ENCODE results near the gene PIK3CB.
A peak's percentile ranks its signal among the peaks of the same experiment; 100 is the strongest.
"Not testable (repeated sequence)": the region's sequence is repeated elsewhere in the genome, so short reads cannot be mapped to it uniquely, and the experiment has no call there.

The PIK3CB gene

DNA sequence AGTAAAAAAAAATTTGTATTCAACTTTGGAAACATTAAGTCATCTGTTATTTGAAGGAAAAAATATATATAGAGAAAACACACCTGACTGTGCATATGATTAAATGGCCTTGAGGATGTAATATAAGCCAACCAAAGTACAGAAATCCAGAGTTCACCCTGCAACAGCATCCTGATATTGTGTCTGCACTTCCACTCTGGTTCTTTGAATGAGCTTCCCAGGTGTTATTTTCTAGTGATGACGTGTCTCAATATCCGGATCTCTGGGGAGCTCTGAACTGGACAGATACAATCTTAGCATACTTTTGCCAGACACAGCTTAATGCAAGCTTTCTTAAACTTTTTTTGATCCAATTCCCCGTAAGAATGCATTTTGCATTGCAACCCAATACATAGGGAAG is 19.5 kb upstream of the PIK3CB start:
- TF ChIP-seq, protein P1, sequence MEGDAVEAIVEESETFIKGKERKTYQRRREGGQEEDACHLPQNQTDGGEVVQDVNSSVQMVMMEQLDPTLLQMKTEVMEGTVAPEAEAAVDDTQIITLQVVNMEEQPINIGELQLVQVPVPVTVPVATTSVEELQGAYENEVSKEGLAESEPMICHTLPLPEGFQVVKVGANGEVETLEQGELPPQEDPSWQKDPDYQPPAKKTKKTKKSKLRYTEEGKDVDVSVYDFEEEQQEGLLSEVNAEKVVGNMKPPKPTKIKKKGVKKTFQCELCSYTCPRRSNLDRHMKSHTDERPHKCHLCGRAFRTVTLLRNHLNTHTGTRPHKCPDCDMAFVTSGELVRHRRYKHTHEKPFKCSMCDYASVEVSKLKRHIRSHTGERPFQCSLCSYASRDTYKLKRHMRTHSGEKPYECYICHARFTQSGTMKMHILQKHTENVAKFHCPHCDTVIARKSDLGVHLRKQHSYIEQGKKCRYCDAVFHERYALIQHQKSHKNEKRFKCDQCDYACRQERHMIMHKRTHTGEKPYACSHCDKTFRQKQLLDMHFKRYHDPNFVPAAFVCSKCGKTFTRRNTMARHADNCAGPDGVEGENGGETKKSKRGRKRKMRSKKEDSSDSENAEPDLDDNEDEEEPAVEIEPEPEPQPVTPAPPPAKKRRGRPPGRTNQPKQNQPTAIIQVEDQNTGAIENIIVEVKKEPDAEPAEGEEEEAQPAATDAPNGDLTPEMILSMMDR (IDR thresholded peaks at IDR 0.05; ENCODE audit: low read depth, low read length, missing control alignments), result no peak
- Histone ChIP-seq H3K27me3 (replicated peaks) (no peaks in the 10 kb centered on the region), H3K4me3 (ENCODE audit: low read depth, low read length) (no peak overlapping the region), H3K36me3 (replicated peaks) (no peaks in the 10 kb centered on the region), H3K27ac (no peak overlapping the region)
- no peak for DNase-seq
- in situ Hi-C loops (cut with HindIII; ENCODE audit: low pct_ligation_motif_present, low sequenced_read_pairs), result no loop called here

DNA sequence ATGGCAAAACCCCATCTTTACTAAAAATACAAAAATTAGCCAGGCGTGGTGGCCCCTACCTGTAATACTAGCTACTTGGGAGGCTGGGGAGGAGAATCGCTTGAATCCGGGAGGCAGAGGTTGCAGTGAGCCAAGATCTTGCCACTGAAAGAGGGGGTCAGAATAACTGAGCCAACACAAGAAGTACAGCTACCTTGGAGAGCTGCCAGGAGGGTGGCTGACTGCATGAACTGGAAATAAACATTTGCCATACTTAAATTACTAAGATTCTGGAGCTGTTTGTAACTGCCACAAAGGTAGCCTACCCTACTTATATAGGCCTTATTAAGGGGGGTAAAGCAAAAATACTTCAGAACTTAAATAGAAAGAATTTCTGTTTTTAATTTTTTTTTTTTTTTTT is 15.4 kb upstream of the PIK3CB start:
- Histone ChIP-seq H3K27ac (no peak overlapping the region), H3K27me3 (replicated peaks) (no peaks in the 10 kb centered on the region), H3K4me3 (ENCODE audit: low read depth, low read length) (no peak overlapping the region), H3K36me3 (replicated peaks) (no peaks in the 10 kb centered on the region)
- peak; percentile 19 for DNase-seq
- TF ChIP-seq, protein P1 (IDR thresholded peaks at IDR 0.05; ENCODE audit: low read depth, low read length, missing control alignments), result no peak
- in situ Hi-C loops (cut with HindIII; ENCODE audit: low pct_ligation_motif_present, low sequenced_read_pairs), result no loop called here

DNA sequence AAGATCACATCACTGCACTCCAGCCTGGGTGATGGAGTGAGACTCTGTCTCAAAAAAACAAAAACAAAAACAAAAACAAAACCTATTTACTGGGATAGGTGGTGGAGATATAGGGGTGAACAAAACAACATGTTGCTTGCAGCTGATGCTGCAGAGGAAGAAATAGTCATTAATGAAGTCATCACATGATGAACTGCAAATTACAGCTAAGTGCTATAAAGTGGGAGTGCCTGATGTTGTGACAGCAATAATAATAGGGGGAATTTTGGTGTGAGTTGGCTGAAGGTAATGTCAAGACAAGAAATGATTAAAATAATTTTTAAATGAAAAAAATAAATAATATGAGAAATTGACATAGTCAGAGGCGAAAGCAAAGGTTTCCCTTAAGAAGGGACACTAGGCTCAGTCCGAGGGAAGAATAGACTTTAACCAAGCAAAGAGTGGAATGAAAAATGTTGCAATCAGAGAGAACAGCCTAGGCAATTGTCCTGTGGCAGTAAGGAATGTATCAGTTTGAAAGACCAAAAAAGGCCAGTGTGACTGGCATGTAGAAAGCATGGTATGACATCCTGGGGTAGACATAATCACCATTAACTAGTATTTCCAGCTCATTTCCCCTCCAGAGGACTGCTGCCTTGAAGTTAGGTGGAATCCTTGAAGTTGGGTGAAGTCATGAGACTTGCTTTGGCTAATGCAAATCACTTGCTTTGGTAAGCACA is 14.7 kb upstream of the PIK3CB start:
- Histone ChIP-seq H3K4me3 (ENCODE audit: low read depth, low read length) (no peak overlapping the region), H3K27ac (no peak overlapping the region), H3K27me3 (replicated peaks) (no peaks in the 10 kb centered on the region), H3K36me3 (replicated peaks) (no peaks in the 10 kb centered on the region)
- TF ChIP-seq, protein P1 (IDR thresholded peaks at IDR 0.05; ENCODE audit: low read depth, low read length, missing control alignments), result no peak
- in situ Hi-C loops (cut with HindIII; ENCODE audit: low pct_ligation_motif_present, low sequenced_read_pairs), result no loop called here
- no peak for DNase-seq

DNA sequence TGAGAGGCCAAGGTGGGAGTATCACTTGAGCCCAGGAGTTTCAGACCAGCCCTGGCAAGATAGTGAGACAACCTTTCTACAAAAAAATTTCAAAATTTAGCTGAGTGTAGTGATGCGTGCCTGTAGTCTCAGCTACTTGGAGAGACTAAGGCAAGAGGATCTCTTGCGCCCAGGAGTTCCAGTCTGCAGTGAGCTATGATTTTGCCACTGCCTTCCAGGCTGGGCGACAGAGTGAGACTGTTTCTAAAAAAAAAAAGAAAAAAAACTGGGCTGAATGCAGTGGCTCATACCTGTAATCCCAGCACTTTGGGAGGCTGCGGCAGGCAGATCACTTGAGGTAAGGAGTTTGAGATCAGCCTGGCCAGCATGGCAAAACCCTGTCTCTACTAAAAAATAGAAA is 14.0 kb upstream of the PIK3CB start:
- TF ChIP-seq, protein P1 (IDR thresholded peaks at IDR 0.05; ENCODE audit: low read depth, low read length, missing control alignments), result no peak
- in situ Hi-C loops (cut with HindIII; ENCODE audit: low pct_ligation_motif_present, low sequenced_read_pairs), result no loop called here
- Histone ChIP-seq H3K36me3 (replicated peaks) (no peaks in the 10 kb centered on the region), H3K27ac (no peak overlapping the region), H3K4me3 (ENCODE audit: low read depth, low read length) (no peak overlapping the region), H3K27me3 (replicated peaks) (no peaks in the 10 kb centered on the region)
- no peak for DNase-seq

DNA sequence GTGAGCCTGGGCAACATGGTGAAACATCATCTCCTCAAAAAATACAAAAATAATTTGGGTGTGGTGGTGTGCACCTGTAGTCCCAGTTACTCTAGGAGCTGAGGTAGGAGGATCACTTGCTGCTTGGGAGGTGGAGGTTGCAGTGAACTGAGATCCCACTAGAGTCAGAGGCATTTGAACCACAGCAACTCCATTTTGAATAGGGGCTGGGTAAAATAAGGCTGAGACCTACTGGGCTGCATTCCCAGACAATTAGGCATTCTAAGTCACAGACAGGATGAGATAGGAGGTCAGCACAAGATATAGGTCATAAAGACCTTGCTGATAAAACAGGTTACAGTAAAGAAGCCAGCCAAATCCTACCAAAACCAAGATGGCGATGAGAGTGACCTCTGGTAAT is 12.1 kb upstream of the PIK3CB start:
- not testable (repeated sequence) for H3K27ac ChIP-seq

DNA sequence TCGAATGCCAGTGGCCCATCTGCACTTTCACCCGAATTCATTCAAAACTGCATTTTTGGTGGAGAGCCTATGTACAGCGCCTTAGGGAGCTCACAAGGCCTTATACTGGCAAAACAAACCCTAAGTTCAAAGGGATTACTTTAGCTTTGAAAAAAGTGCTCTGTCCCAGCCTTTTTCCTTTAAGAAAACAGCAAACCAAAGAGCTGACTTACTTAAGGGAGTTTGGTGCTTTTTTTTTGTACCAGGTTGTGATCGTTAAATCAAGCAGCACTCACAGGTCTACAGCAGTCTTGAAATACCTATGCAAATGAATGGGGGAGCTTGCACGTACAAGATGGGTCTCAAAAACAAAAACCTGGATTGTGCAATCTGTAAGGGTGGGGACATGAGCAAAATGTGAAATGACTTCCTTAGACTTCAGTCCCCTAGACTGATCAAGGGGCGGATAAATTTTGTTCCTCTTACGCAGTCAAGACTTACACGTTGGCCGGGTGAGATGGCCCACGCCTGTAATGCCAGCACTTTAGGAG is 11.6 kb upstream of the PIK3CB start:
- no peak for DNase-seq
- Histone ChIP-seq H3K27ac (no peak overlapping the region), H3K27me3 (replicated peaks) (no peaks in the 10 kb centered on the region), H3K36me3 (replicated peaks) (no peaks in the 10 kb centered on the region), H3K4me3 (ENCODE audit: low read depth, low read length) (no peak overlapping the region)
- TF ChIP-seq, protein P1 (IDR thresholded peaks at IDR 0.05; ENCODE audit: low read depth, low read length, missing control alignments), result no peak
- in situ Hi-C loops (cut with HindIII; ENCODE audit: low pct_ligation_motif_present, low sequenced_read_pairs), result no loop called here

More for the DNA sequence above, 12.1 kb upstream of the PIK3CB start:
- H3K4me3 ChIP-seq (ENCODE audit: low read depth, low read length); in situ Hi-C loops (cut with HindIII; ENCODE audit: low pct_ligation_motif_present, low sequenced_read_pairs); H3K27me3 ChIP-seq (replicated peaks); H3K36me3 ChIP-seq (replicated peaks); DNase-seq: not testable (repeated sequence)
